GM13977 (cell line): ENCODE results near the gene PURB.
A peak's percentile ranks its signal among the peaks of the same experiment; 100 is the strongest.
"Not testable (repeated sequence)": the region's sequence is repeated elsewhere in the genome, so short reads cannot be mapped to it uniquely, and the experiment has no call there.

Experiments
- DNase-seq: peaks from one replicate; pipeline ENCODE4 v3.0.0; 2012; ENCODE audit warnings: low spot score
- in situ Hi-C: fragments of 300-500 bp; cut with MboI; formaldehyde crosslinking; loops from one replicate; pipeline ENCODE4 v1.12.0; 2022; ENCODE audit warnings: low sequenced_read_pairs, low pct_unique_long_range_greater_than_20kb, mixed read lengths, inconsistent platforms; ENCODE audit not compliant: unreplicated experiment
- TF ChIP-seq, protein P1 (sequence below): IDR thresholded peaks from 2 replicates; pipeline ENCODE4 v1.5.1; 2012; ENCODE audit warnings: mild to moderate bottlenecking, control low read depth; ENCODE audit not compliant: insufficient read depth; ENCODE audit errors: extremely low read depth, missing control alignments

PURB gene

DNA sequence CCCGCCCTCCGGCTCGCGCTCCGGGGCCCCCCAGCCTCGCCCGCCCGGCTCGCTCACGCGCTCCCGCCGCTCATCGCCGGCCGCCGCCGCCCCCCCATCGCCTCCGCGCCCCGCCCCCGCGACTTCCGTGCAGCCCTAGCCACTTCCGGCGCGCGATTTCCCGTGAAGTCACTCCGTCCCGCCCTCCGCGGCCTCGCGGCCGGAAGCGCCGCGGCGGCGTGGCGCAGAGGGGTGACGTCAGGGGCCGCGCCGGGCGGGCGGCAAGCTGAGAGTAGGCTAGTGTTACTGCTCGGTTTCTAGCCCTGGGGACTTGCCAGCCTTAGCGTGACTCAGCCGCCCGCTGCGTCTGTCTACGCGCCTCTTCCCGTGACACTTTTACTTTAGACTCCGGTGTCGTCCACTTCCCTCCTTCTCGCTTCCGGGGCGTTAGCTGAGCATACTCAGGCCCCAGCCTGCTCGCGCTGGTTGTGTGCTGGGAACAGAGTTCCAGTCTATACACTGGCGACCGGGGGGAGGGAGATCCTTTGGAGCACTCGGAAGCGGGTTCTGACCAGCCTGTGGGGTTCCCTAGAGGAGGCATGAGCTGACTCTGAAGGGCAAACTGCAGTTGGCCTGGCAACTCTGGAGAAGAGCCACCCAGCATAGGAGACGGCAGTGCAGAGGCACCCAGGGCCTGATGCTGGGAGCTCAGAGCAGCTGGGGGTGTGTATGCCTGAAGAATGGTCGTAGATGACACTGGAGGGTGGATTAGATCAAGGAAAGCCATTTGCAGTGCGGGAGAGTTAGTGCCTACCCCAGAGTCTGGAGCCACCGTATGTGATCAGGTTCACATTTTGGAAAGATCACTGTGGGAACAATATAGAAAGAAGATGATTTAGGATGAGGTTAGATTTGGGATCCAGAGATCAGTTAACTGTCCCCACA is at the start of gene PURB:
Gene PURB, minus strand, starts transcription at position 137 of the 924 bp plus-strand sequence. CDS start 182 bp downstream, outside the sequence.
- in situ Hi-C loops: no loop called here
- TF ChIP-seq, protein P1, sequence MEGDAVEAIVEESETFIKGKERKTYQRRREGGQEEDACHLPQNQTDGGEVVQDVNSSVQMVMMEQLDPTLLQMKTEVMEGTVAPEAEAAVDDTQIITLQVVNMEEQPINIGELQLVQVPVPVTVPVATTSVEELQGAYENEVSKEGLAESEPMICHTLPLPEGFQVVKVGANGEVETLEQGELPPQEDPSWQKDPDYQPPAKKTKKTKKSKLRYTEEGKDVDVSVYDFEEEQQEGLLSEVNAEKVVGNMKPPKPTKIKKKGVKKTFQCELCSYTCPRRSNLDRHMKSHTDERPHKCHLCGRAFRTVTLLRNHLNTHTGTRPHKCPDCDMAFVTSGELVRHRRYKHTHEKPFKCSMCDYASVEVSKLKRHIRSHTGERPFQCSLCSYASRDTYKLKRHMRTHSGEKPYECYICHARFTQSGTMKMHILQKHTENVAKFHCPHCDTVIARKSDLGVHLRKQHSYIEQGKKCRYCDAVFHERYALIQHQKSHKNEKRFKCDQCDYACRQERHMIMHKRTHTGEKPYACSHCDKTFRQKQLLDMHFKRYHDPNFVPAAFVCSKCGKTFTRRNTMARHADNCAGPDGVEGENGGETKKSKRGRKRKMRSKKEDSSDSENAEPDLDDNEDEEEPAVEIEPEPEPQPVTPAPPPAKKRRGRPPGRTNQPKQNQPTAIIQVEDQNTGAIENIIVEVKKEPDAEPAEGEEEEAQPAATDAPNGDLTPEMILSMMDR: no peak
- peak; percentile 95 for DNase-seq

DNA sequence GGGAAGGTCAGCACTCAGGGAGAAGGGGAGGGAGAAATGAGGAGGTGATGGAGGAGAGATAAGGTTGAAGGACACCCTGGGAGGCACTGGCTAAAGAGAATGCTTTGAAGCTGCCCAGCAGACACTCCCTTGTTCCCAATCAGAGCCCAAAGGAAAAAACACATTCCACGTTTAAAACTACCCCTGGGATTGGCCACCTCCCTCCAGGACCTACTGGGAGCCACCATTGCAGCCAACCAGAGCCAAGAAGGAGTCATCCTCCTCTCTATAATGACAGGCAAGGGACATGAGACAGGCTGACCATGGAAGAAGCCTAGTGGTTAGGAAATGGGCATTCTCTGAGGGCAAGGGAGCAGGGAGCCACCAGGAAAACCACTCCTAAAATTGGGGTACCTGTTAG is 49.7 kb upstream of the PURB start:
- no peak for DNase-seq
- TF ChIP-seq, protein P1: no peak
- in situ Hi-C loops: no loop called here

DNA sequence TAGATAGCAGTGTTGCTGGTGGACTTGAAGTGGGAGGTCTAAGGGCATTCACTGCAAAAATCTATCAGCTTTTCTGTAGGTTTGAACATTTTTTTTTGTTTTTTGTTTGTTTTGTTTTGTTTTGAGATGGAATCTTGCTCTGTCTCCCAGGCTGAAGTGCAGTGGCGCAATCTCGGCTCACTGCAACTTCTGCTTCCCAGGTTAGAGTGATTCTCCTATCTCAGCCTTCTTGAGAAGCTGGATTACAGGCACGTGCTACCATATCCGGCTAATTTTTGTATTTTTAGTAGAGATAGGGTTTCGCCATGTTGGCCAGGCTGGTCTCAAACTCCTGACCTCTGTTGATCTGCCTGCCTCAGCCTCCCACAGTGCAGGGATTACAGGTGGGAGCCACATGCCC is 49.2 kb upstream of the PURB start:
- DNase-seq, in situ Hi-C loops: not testable (repeated sequence)

DNA sequence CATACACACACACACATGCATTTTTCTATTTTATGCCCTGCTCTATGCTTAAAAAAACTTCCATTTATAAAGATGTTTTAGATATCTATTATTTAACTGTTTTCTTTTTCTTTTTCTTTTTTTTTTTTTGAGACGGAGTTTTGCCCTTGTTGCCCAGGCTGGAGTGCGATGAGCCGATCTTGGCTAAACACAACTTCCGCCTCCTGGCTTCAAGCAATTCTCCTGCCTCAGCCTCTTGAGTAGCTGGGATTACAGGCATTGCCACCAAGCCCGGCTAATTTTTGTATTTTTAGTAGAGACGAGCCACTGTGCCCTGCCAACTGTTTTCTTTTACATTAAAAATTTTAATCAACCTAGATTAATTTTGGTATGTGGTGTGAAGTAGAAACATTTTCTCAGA is 45.6 kb upstream of the PURB start:
- in situ Hi-C loops: no loop called here
- no peak for DNase-seq
- TF ChIP-seq, protein P1: no peak

DNA sequence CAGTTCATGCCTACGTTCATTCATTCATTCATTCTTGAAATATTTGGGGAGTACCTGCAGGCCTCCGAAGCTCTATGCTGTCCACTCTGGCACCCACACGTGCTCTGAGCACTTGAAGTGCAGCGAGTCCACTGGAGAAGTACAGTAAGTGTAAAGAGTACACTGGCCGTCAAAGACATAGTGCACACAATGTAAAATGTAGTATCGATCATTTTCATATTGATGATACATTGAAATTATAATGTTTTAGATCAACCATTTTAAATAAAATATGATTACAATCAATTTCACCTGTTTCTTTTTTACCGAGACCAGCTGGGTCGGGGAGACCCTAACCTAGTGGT is 37.0 kb upstream of the PURB start:
- in situ Hi-C loops: loop anchor here (10.0 kb wide), 1 partner anchor 328 kb away; no protein-coding TSS in a partner anchor
- DNase-seq: no peak
- TF ChIP-seq, protein P1: no peak

DNA sequence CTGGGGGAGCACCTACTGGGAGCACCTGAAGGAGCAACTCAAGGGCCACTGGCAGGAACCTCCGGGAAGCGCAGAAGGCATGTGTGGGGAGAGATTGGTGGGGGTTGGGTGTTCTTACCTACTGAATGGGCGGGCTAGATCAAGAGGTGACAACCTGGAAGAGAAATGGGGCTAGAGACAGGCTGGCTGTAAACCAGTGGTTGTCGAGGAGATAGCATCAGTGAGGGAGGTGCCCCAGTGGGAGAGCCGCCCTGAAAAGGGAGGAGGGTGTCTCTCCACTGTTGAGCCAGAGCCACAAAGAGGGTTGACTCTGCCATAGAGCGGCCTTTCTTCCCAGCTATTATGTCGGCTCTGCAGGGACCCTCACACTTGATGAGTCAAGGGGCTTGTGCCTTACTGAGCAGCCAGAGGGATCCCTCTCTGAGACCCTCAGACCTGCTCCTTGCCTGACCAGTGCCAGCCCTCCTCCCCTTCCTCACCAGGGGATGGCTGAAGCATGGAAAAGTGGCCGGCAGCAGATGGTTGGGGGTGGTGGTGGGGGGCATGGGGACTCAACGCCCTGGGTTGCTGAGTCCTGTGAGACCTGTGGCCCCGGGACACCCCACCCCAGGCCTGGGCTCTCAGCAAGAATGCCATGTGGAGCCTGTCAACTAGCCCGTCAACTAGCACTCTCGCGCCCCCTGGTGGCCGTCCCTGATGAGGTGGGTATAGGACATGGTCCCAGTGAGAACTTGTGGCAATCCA is 36.4 kb upstream of the PURB start:
- in situ Hi-C loops: loop anchor here (10.0 kb wide), 1 partner anchor 327 kb away; no protein-coding TSS in a partner anchor
- TF ChIP-seq, protein P1: peak; percentile 95
- peak; percentile 82 for DNase-seq
